Activated T-cell treated with anti-CD3 and anti-CD28 coated beads, Interleukin-2, amount 50 U/mL, for 24 hours (primary cell): Measurements from ENCODE around the gene COL15A1.
"Not testable (repeated sequence)": the region's sequence is repeated elsewhere in the genome, so short reads cannot be mapped to it uniquely, and the experiment has no call there.

Experiments used
- DNase-seq: peaks from one replicate; pipeline ENCODE4 v3.0.0-alpha.2; 2020
- H3K27ac Mint-ChIP-seq: 2 replicates; pipeline ENCODE4 v1.8.0; 2020; ENCODE audit warnings: mild to moderate bottlenecking, mixed read lengths
- H3K27me3 Mint-ChIP-seq: 2 replicates; pipeline ENCODE4 v1.8.0; 2020; ENCODE audit warnings: mixed read lengths
- H3K36me3 Mint-ChIP-seq: 2 replicates; pipeline ENCODE4 v1.8.0; 2020; ENCODE audit warnings: low read depth, mixed read lengths
- H3K4me1 Mint-ChIP-seq: 2 replicates; pipeline ENCODE4 v1.8.0; 2020; ENCODE audit warnings: low read depth, mixed read lengths
- H3K4me3 Mint-ChIP-seq: 2 replicates; pipeline ENCODE4 v1.8.0; 2020; ENCODE audit warnings: mild to moderate bottlenecking, moderate library complexity, mixed read lengths
- H3K9me3 Mint-ChIP-seq: 2 replicates; pipeline ENCODE4 v1.8.0; 2020; ENCODE audit warnings: mixed read lengths

Gene COL15A1

GRCh38 chr9:98908897-98909634, 34.6 kb upstream of the COL15A1 start:
- Mint-ChIP-seq H3K27me3 (no peaks in the 10 kb centered on the region), H3K27ac (no peak overlapping the region), H3K9me3 (no peaks in the 10 kb centered on the region), H3K4me1 (no peaks in the 10 kb centered on the region), H3K36me3 (no peaks in the 10 kb centered on the region), H3K4me3 (no peak overlapping the region)
- no peak for DNase-seq

GRCh38 chr9:98909935-98910334, 33.8 kb upstream of the COL15A1 start:
- Mint-ChIP-seq H3K4me3 (no peak overlapping the region), H3K27ac (no peak overlapping the region), H3K27me3 (peaks cover 4% of the 10 kb centered on the region), H3K4me1 (no peaks in the 10 kb centered on the region), H3K9me3 (no peaks in the 10 kb centered on the region), H3K36me3 (no peaks in the 10 kb centered on the region)
- no peak for DNase-seq

- no peaks in the 10 kb centered on the region for H3K36me3 Mint-ChIP-seq
- H3K27me3 Mint-ChIP-seq, result peaks cover 4% of the 10 kb centered on the region
- H3K27ac Mint-ChIP-seq, result no peak overlapping the region
- no peak for DNase-seq
- H3K4me3 Mint-ChIP-seq, result no peak overlapping the region
- no peaks in the 10 kb centered on the region for H3K4me1 Mint-ChIP-seq
- no peaks in the 10 kb centered on the region for H3K9me3 Mint-ChIP-seq
Observed at GRCh38 chr9:98911042-98911441, 32.7 kb upstream of the COL15A1 start.

GRCh38 chr9:98911738-98912137, 32.0 kb upstream of the COL15A1 start:
- not testable (repeated sequence) for H3K9me3 Mint-ChIP-seq, DNase-seq, H3K27ac Mint-ChIP-seq, H3K36me3 Mint-ChIP-seq, H3K4me1 Mint-ChIP-seq, H3K4me3 Mint-ChIP-seq, H3K27me3 Mint-ChIP-seq

- Mint-ChIP-seq H3K4me3 (no peak overlapping the region), H3K27ac (no peak overlapping the region), H3K27me3 (peaks cover 4% of the 10 kb centered on the region), H3K4me1 (no peaks in the 10 kb centered on the region), H3K36me3 (no peaks in the 10 kb centered on the region), H3K9me3 (no peaks in the 10 kb centered on the region)
- no peak for DNase-seq
Observed at GRCh38 chr9:98912450-98912849, 31.3 kb upstream of the COL15A1 start.

- no peaks in the 10 kb centered on the region for H3K36me3 Mint-ChIP-seq
- H3K4me3 Mint-ChIP-seq, result no peak overlapping the region
- peaks cover 4% of the 10 kb centered on the region for H3K27me3 Mint-ChIP-seq
- no peak overlapping the region for H3K27ac Mint-ChIP-seq
- no peaks in the 10 kb centered on the region for H3K9me3 Mint-ChIP-seq
- no peak for DNase-seq
- no peaks in the 10 kb centered on the region for H3K4me1 Mint-ChIP-seq
Observed at GRCh38 chr9:98913044-98913443, 30.7 kb upstream of the COL15A1 start.

GRCh38 chr9:98913705-98914104, 30.0 kb upstream of the COL15A1 start:
- H3K4me3 Mint-ChIP-seq, result no peak overlapping the region

GRCh38 chr9:98915599-98915998, 28.1 kb upstream of the COL15A1 start:
- Mint-ChIP-seq H3K36me3 (no peaks in the 10 kb centered on the region), H3K9me3 (no peaks in the 10 kb centered on the region), H3K27ac (no peak overlapping the region), H3K27me3 (peaks cover 4% of the 10 kb centered on the region), H3K4me1 (no peaks in the 10 kb centered on the region), H3K4me3 (no peak overlapping the region)
- no peak for DNase-seq

More at GRCh38 chr9:98913705-98914104, 30.0 kb upstream of the COL15A1 start:
- Mint-ChIP-seq H3K27ac (no peak overlapping the region), H3K36me3 (no peaks in the 10 kb centered on the region), H3K4me1 (no peaks in the 10 kb centered on the region), H3K27me3 (peaks cover 4% of the 10 kb centered on the region), H3K9me3 (no peaks in the 10 kb centered on the region)
- DNase-seq, result no peak

GRCh38 chr9:98916660-98917059, 27.0 kb upstream of the COL15A1 start:
- no peaks in the 10 kb centered on the region for H3K9me3 Mint-ChIP-seq
- no peaks in the 10 kb centered on the region for H3K36me3 Mint-ChIP-seq
- no peak for DNase-seq
- no peaks in the 10 kb centered on the region for H3K4me1 Mint-ChIP-seq
- no peak overlapping the region for H3K4me3 Mint-ChIP-seq
- H3K27ac Mint-ChIP-seq, result no peak overlapping the region
- H3K27me3 Mint-ChIP-seq, result peaks cover 4% of the 10 kb centered on the region

GRCh38 chr9:98917746-98918487, 25.8 kb upstream of the COL15A1 start:
- Mint-ChIP-seq H3K4me1 (no peaks in the 10 kb centered on the region), H3K27ac (no peak overlapping the region), H3K27me3 (peaks cover 4% of the 10 kb centered on the region), H3K36me3 (no peaks in the 10 kb centered on the region), H3K9me3 (no peaks in the 10 kb centered on the region), H3K4me3 (no peak overlapping the region)
- no peak for DNase-seq

- no peak for DNase-seq
- Mint-ChIP-seq H3K4me1 (no peaks in the 10 kb centered on the region), H3K9me3 (no peaks in the 10 kb centered on the region), H3K27me3 (peaks cover 3% of the 10 kb centered on the region), H3K27ac (no peak overlapping the region), H3K4me3 (no peak overlapping the region), H3K36me3 (no peaks in the 10 kb centered on the region)
Observed at GRCh38 chr9:98921732-98922131, 22.0 kb upstream of the COL15A1 start.

- H3K36me3 Mint-ChIP-seq, result no peaks in the 10 kb centered on the region
- no peak overlapping the region for H3K4me3 Mint-ChIP-seq
- no peak overlapping the region for H3K27ac Mint-ChIP-seq
- H3K4me1 Mint-ChIP-seq, result no peaks in the 10 kb centered on the region
- peaks cover 6% of the 10 kb centered on the region for H3K27me3 Mint-ChIP-seq
- no peaks in the 10 kb centered on the region for H3K9me3 Mint-ChIP-seq
- no peak for DNase-seq
Observed at GRCh38 chr9:98922721-98923435, 20.8 kb upstream of the COL15A1 start.

GRCh38 chr9:98923451-98924123, 20.1 kb upstream of the COL15A1 start:
- Mint-ChIP-seq H3K4me3 (no peak overlapping the region), H3K4me1 (no peaks in the 10 kb centered on the region), H3K27ac (no peak overlapping the region), H3K36me3 (no peaks in the 10 kb centered on the region), H3K9me3 (no peaks in the 10 kb centered on the region), H3K27me3 (peaks cover 9% of the 10 kb centered on the region)
- DNase-seq, result no peak

GRCh38 chr9:98924946-98925820, 18.5 kb upstream of the COL15A1 start:
- H3K9me3 Mint-ChIP-seq, result no peaks in the 10 kb centered on the region
- H3K36me3 Mint-ChIP-seq, result no peaks in the 10 kb centered on the region
- peaks cover 13% of the 10 kb centered on the region for H3K27me3 Mint-ChIP-seq
- H3K4me1 Mint-ChIP-seq, result no peaks in the 10 kb centered on the region
- no peak for DNase-seq
- no peak overlapping the region for H3K27ac Mint-ChIP-seq
- no peak overlapping the region for H3K4me3 Mint-ChIP-seq
